Lower leg skin (tissue), 3 donors: ENCODE measurements around the gene MUC5AC.

Experiments
- CTCF ChIP-seq, 3 donors: fragments of 450-650 bp; IDR thresholded peaks; one replicate each; pipeline ENCODE4 v1.5.1; 2016; ENCODE audit warnings: antibody characterized with exemption in 3 of 3, mild to moderate bottlenecking in 3 of 3, moderate library complexity in 2 of 3
- POLR2A ChIP-seq, 2 donors: fragments of 450-650 bp; IDR thresholded peaks; one replicate each; pipeline ENCODE4 v1.6.1; 2016 to 2017; ENCODE audit warnings: antibody characterized with exemption in 2 of 2, mild to moderate bottlenecking in 1 of 2, moderate library complexity in 1 of 2

GRCh38 chr11:1153951-1154493, 3.7 kb upstream of the MUC5AC start:
- TF ChIP-seq CTCF (IDR thresholded peaks at IDR 0.05) (no peak), POLR2A (IDR thresholded peaks at IDR 0.05) (no peak)
